NCI-H1105 (cell line): Measurements from ENCODE around the gene ADD1.

Source experiments
- DNase-seq: peaks from one replicate; lab custom pipeline; 2025; lab: John Stamatoyannopoulos, UW

Gene ADD1

DNA sequence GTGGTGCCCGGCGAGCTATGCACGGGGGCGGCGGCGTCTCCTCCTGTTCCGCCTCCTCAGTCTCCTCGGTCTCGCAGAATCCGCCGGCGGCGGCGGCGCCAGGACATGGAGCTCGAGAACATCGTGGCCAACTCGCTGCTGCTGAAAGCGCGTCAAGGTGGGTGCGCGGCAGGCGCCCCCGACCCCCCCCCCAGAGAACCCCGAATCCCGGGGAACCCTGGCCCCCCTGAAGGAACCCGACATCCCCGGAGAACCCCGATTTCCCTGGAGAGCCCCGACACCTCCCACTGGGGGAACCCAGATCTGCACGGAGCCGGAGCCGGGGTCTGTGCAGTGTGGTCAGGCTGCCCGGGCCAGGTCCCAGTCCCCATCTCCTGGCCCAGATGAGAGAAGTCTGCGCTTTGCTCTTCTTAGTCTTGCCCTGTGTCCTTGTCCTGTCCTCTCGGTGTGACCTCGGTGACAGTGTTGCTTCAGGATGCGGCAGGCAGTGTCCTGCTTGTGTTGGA lies 120.4 kb downstream of the ADD1 start:
- DNase-seq: no peak

- no peak for DNase-seq
Measured at GRCh38 chr4:2964706-2965258, 121.1 kb downstream of the ADD1 start.

DNA sequence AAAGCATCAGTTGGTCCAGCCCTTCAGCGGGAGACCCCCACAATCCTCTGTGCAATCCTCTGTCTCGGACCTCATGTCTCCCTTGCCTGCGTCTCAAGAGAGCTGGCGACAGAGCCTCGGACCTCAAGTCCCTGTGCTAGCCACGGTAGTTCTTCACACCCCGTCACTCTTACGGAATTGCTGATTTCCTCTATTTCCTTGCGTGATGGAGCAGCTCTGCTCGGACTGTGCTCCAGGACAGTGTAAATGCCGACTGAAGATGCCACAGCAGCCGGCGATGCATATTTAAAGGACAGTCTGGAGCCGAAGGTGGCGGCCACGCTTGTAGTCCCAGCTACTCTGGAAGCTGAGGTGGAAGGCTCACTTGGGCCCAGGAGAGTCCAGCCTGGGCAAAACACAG lies 121.6 kb downstream of the ADD1 start:
- DNase-seq: no peak

GRCh38 chr4:2968381-2968780 lies 124.7 kb downstream of the ADD1 start:
- DNase-seq: no peak

GRCh38 chr4:2971275-2971674 lies 127.6 kb downstream of the ADD1 start:
- no peak for DNase-seq

DNA sequence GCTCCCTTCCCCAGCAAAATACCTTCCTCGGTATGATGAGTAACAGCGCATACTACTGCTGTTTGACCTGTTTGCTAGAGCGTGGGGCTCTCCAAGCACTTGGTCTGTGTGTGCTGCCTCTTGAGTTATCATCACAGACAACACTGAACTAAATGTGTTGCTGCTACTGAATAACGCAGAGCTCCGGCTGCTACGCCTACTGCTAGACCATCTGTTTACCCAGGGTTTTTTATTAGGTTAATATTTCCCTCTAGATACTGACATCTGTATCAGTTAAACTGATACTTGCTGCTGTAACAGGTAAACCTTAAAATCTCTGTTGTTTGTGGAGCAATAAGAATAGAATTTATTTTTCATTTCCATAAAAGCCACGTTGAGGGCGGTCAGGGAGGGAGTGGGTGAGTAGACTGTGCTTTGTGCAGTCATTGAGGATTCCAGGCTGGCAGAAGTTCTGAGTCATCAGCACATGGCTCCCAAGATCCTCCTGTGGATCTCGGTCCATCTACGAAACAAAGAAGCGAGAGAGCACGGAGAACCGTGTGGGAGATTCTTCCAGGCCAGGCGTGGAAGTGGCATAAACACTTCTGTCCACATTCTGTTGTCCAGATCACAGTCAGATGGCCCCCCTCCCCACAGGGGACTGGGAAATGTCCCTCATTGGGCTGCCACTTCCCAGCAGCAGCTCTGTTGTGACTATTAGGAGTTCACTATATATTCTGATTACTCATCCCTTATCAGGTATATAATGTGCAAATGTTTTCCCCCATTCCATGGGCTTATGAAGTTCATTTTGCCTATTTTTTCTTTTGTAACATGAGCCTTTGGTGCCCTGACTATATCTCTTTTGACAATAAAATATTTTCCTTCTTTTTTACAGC lies 133.8 kb downstream of the ADD1 start:
- DNase-seq: no peak
